Mesendoderm (in vitro differentiated cells): ENCODE results near the gene PINK1.

Experiments used
- DNase-seq: peaks from one replicate; pipeline ENCODE4 v3.0.0; 2013
- H2AK5ac ChIP-seq: 2 replicates; pipeline ENCODE4 v1.6.1; 2013; ENCODE audit warnings: low read length, inconsistent platforms
- H2BK120ac ChIP-seq: 2 replicates; pipeline ENCODE4 v1.6.1; 2013; ENCODE audit warnings: low read depth, mild to moderate bottlenecking, low read length, moderate library complexity, mixed read lengths
- H2BK15ac ChIP-seq: replicated peaks from 2 replicates; pipeline ENCODE4 v1.6.1; 2013; ENCODE audit warnings: low read depth, mild to moderate bottlenecking, moderate library complexity
- H2BK5ac ChIP-seq: 2 replicates; pipeline ENCODE4 v1.6.1; 2013; ENCODE audit warnings: low read length, inconsistent platforms
- H3K18ac ChIP-seq: 2 replicates; pipeline ENCODE4 v1.6.1; 2013; ENCODE audit warnings: mild to moderate bottlenecking, low read length, mixed read lengths
- H3K23ac ChIP-seq: one replicate; pipeline ENCODE4 v1.6.1; 2013; ENCODE audit warnings: low read length
- H3K27ac ChIP-seq: 2 replicates; pipeline ENCODE4 v1.5.1; 2013; ENCODE audit warnings: low read depth, mild to moderate bottlenecking, inconsistent platforms, low read length, moderate library complexity
- H3K27me3 ChIP-seq: 2 replicates; pipeline ENCODE4 v1.6.1; 2013; ENCODE audit warnings: low read length, control low read depth, mild to moderate bottlenecking, inconsistent platforms; ENCODE audit not compliant: insufficient read depth, poor library complexity
- H3K36me3 ChIP-seq: 2 replicates; pipeline ENCODE4 v1.6.1; 2013; ENCODE audit warnings: low read length, inconsistent platforms; ENCODE audit not compliant: control insufficient read depth, insufficient read depth
- H3K4ac ChIP-seq: one replicate; pipeline ENCODE4 v1.6.1; 2013; ENCODE audit warnings: low read depth, mild to moderate bottlenecking, low read length, moderate library complexity
- H3K4me1 ChIP-seq: 2 replicates; pipeline ENCODE4 v1.6.1; 2013; ENCODE audit warnings: low read depth, low read length, inconsistent platforms; ENCODE audit not compliant: control insufficient read depth
- H3K4me2 ChIP-seq: 2 replicates; pipeline ENCODE4 v1.6.1; 2013; ENCODE audit warnings: low read length
- H3K4me3 ChIP-seq: 2 replicates; pipeline ENCODE4 v1.5.1; 2013; ENCODE audit warnings: mild to moderate bottlenecking, low read length
- H3K56ac ChIP-seq: one replicate; pipeline ENCODE4 v1.6.1; 2013; ENCODE audit warnings: low read length
- H3K79me1 ChIP-seq: 2 replicates; pipeline ENCODE4 v1.6.1; 2013; ENCODE audit warnings: low read length, inconsistent platforms
- H3K79me2 ChIP-seq: 2 replicates; pipeline ENCODE4 v1.6.1; 2013; ENCODE audit warnings: mild to moderate bottlenecking, low read length; ENCODE audit not compliant: control insufficient read depth, insufficient read depth
- H3K9ac ChIP-seq: 2 replicates; pipeline ENCODE4 v1.6.1; 2013; ENCODE audit warnings: low read length, inconsistent platforms
- H4K5ac ChIP-seq: one replicate; pipeline ENCODE4 v1.6.1; 2013; ENCODE audit warnings: low read length
- H4K8ac ChIP-seq: one replicate; pipeline ENCODE4 v1.6.1; 2013; ENCODE audit warnings: low read depth, mild to moderate bottlenecking, control low read depth, low read length, moderate library complexity
- WGBS: extraction: QIAGEN DNeasy Blood & Tissue Kit; methylation state at CpG from one replicate; pipeline ENCODE4 v1.1.7; 2013; ENCODE audit warnings: low lambda C conversion rate, missing lambda C conversion rate; ENCODE audit not compliant: insufficient coverage; ENCODE audit errors: extremely low coverage; 5-methylcytosine and 5-hydroxymethylcytosine counted together

Gene PINK1

DNA sequence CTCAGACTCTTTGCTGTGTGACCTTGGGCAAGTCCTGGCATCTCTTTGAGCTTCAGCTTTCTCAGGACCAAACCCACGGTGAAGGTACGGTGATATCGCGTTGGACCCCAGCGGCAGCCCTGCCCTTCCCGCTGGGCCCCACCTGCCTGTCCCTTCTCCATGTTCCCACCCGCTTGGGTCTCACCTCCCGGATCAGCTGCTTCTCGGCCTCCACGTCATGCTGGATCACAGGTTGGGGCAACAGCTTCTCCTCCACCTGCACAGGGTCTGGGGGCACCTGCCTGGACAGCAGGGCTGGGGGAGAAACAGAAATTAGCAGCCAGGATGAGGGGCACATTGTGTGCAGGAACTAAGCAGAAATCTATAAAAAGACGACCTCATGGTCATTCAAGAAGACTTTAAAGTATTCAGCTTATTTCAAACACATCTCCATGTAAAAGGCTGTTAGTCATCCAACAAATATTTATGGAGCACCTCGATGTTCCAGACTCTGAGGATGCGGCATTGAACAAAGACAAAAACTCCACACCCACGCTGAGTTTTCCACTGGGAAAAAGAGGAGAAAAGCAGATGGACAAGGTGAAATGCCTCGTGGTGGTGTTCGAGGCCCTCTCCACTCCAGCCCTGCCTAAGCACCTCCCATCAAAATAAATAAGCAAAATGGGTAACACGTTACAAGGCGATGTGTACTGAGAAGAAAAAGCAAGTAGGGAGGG is 65.1 kb downstream of the PINK1 start:
- Histone ChIP-seq H2BK5ac (no peak overlapping the region), H3K18ac (no peak overlapping the region), H3K4ac (no peak overlapping the region), H3K4me1 (no peaks in the 10 kb centered on the region), H3K27me3 (no peaks in the 10 kb centered on the region), H3K27ac (no peak overlapping the region), H3K4me2 (no peak overlapping the region), H2BK120ac (no peak overlapping the region), H2BK15ac (no peak overlapping the region), H3K9ac (no peak overlapping the region), H3K79me1 (no peaks in the 10 kb centered on the region), H3K23ac (no peak overlapping the region), H2AK5ac (no peak overlapping the region), H3K79me2 (no peaks in the 10 kb centered on the region), H4K5ac (no peak overlapping the region), H3K36me3 (no peaks in the 10 kb centered on the region), H3K56ac (no peak overlapping the region), H4K8ac (no peak overlapping the region), H3K4me3 (no peak overlapping the region)
- no CpG with 5 or more reads among the region's 18 CpGs for WGBS
- peak; percentile 44 for DNase-seq

DNA sequence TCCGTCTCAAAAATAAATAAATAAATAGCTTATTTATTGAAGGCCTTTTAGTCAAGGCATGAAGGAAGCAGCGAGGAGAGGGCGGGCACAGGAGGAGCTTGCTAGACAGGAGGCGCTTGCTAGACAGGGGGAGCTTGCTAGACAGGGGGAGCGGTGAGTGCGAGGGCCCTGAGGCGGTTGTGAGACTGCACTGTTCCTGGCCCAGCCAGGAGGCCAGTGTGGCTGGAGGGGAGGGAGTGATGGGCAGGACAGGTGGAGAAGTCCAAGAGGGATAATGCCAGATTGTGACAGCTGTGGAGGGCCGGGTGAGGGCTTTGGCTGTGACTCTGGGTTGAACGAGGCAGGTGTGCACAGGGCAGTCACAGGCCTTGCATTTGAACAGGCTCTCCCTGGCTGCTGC is 66.3 kb downstream of the PINK1 start:
- Histone ChIP-seq H2BK15ac (no peak overlapping the region), H3K36me3 (no peaks in the 10 kb centered on the region), H3K4me3 (no peak overlapping the region), H3K79me2 (no peaks in the 10 kb centered on the region), H3K79me1 (no peaks in the 10 kb centered on the region), H2AK5ac (no peak overlapping the region), H3K18ac (no peak overlapping the region), H3K56ac (no peak overlapping the region), H2BK120ac (no peak overlapping the region), H3K4ac (no peak overlapping the region), H2BK5ac (no peak overlapping the region), H4K8ac (no peak overlapping the region), H3K27me3 (no peaks in the 10 kb centered on the region), H3K4me1 (no peaks in the 10 kb centered on the region), H4K5ac (no peak overlapping the region), H3K23ac (no peak overlapping the region), H3K9ac (no peak overlapping the region), H3K4me2 (no peak overlapping the region), H3K27ac (no peak overlapping the region)
- no CpG with 5 or more reads among the region's 9 CpGs for WGBS
- DNase-seq: no peak

- Histone ChIP-seq H3K23ac (no peak overlapping the region), H3K27me3 (no peaks in the 10 kb centered on the region), H3K9ac (no peak overlapping the region), H3K4ac (no peak overlapping the region), H3K4me2 (no peak overlapping the region), H2BK120ac (no peak overlapping the region), H2BK15ac (no peak overlapping the region), H2BK5ac (no peak overlapping the region), H3K4me3 (no peak overlapping the region), H3K79me1 (no peaks in the 10 kb centered on the region), H3K4me1 (no peaks in the 10 kb centered on the region), H3K27ac (no peak overlapping the region), H3K79me2 (no peaks in the 10 kb centered on the region), H4K8ac (no peak overlapping the region), H2AK5ac (no peak overlapping the region), H3K56ac (no peak overlapping the region), H3K18ac (no peak overlapping the region), H4K5ac (no peak overlapping the region), H3K36me3 (no peaks in the 10 kb centered on the region)
- no CpG with 5 or more reads among the region's 17 CpGs for WGBS
- DNase-seq: no peak
These were observed 67.5 kb downstream of the PINK1 start for GRCh38 chr1:20700636-20701215.
